K562 (cell line): Measurements from ENCODE around the gene RNFT2.

Source experiments
- FOS ChIP-seq: IDR thresholded peaks from 3 replicates; pipeline ENCODE4 v1.6.1; 2011; ENCODE audit not compliant: insufficient read length; ENCODE audit errors: extremely low read depth
- KDM1A ChIP-seq, 2 experiments: fragments of 450-650 bp; IDR thresholded peaks; 2 replicates each; pipeline ENCODE4 v1.6.1; 2016; ENCODE audit warnings: mild to moderate bottlenecking in 2 of 2
- POLR2A ChIP-seq: fragments of 450-650 bp; conservative IDR thresholded peaks from 2 replicates; pipeline ENCODE4 v1.6.1; 2016
- RNF2 ChIP-seq: sonication (generic); IDR thresholded peaks from 2 replicates; pipeline ENCODE4 v1.6.1; 2016
- TF ChIP-seq, protein P1 (sequence below): fragments of 250-450 bp; sonication (Bioruptor Pico); IDR thresholded peaks from 2 replicates; pipeline ENCODE4 v1.5.0; 2021
- TF ChIP-seq, protein P2 (sequence below), 3 experiments: IDR thresholded peaks in 2 of 3; conservative IDR thresholded peaks in 1 of 3; 2 replicates each; pipeline ENCODE4 v1.5.1; 2011 to 2012; ENCODE audit warnings: low read length in 3 of 3, mild to moderate bottlenecking in 3 of 3, control low read depth in 2 of 3, improper control_type of control experiment in 1 of 3, inconsistent platforms in 1 of 3, low read depth in 1 of 3, mixed read lengths in 1 of 3, moderate library complexity in 1 of 3; ENCODE audit not compliant: insufficient read depth in 2 of 3

DNA sequence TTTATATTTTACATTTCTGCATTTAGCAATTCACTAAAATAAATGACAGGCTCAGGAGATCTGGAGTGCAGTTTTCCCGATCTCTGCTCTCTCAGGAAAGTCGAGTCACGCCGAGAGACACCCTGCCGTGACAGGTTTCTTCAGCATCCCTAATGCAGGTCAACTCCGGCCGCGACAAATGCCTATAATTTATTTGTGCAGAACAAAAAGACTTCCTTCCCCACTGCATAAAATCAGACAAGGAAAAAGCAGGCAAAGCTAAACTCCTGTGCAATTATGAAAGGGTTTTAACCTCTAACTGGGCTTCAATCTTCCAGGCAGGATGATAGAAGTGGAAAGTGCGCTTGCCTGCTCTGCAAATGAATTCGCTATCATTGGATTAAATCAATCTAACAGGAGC, 28.3 kb upstream of the RNFT2 start:
- TF ChIP-seq, protein P1, sequence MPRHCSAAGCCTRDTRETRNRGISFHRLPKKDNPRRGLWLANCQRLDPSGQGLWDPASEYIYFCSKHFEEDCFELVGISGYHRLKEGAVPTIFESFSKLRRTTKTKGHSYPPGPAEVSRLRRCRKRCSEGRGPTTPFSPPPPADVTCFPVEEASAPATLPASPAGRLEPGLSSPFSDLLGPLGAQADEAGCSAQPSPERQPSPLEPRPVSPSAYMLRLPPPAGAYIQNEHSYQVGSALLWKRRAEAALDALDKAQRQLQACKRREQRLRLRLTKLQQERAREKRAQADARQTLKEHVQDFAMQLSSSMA (CRISPR knock-in tag): no peak
- TF ChIP-seq RNF2 (no peak), POLR2A (no peak), KDM1A (IDR thresholded peaks at IDR 0.05) (no peak), FOS (no peak)
- TF ChIP-seq, protein P2, sequence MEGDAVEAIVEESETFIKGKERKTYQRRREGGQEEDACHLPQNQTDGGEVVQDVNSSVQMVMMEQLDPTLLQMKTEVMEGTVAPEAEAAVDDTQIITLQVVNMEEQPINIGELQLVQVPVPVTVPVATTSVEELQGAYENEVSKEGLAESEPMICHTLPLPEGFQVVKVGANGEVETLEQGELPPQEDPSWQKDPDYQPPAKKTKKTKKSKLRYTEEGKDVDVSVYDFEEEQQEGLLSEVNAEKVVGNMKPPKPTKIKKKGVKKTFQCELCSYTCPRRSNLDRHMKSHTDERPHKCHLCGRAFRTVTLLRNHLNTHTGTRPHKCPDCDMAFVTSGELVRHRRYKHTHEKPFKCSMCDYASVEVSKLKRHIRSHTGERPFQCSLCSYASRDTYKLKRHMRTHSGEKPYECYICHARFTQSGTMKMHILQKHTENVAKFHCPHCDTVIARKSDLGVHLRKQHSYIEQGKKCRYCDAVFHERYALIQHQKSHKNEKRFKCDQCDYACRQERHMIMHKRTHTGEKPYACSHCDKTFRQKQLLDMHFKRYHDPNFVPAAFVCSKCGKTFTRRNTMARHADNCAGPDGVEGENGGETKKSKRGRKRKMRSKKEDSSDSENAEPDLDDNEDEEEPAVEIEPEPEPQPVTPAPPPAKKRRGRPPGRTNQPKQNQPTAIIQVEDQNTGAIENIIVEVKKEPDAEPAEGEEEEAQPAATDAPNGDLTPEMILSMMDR (IDR thresholded peaks at IDR 0.05 in 2 of 3, conservative IDR thresholded peaks at IDR 0.05 in 1 of 3; ENCODE audit: insufficient read depth in 2 of 3, low read depth in 1 of 3, low read length in 3 of 3): no peak
